Prostate gland (tissue), 2 donors: ENCODE results near the gene SGSM2. TPM values are rescaled to one million over a fixed set of nuclear protein-coding genes. Genes with fewer than 3 reads are reported as not detected.

Experiments
- DNase-seq: peaks from one replicate; pipeline ENCODE4 v3.0.0-alpha.2; 2019; ENCODE audit warnings: low spot score
- H3K27ac ChIP-seq, 2 donors: fragments of 200-600 bp; sonication (generic); 2 replicates each; pipeline ENCODE4 v1.5.1; 2017 to 2019
- H3K27me3 ChIP-seq: fragments of 200-600 bp; sonication (generic); replicated peaks from 2 replicates; pipeline ENCODE4 v1.5.1; 2019; ENCODE audit not compliant: insufficient read depth
- H3K36me3 ChIP-seq, 2 donors: fragments of 200-600 bp; sonication (generic); 1 replicate in 1 of 2; 2 replicates in 1 of 2; pipeline versions ENCODE4 v1.5.1 to v1.8.1; 2017 to 2019
- H3K4me1 ChIP-seq: fragments of 200-600 bp; sonication (generic); replicated peaks from 2 replicates; pipeline ENCODE4 v1.5.1; 2019
- H3K4me3 ChIP-seq, 2 donors: fragments of 200-600 bp; sonication (generic); 2 replicates each; pipeline ENCODE4 v1.5.1; 2017 to 2019
- H3K9me3 ChIP-seq: fragments of 200-600 bp; sonication (generic); 2 replicates; pipeline ENCODE4 v1.5.1; 2017
- CTCF ChIP-seq, 4 experiments: fragments of 200-600 bp in 2 of 4; fragments of 450-650 bp in 2 of 4; sonication (generic) in 2 of 4; IDR thresholded peaks; 1 replicate in 3 of 4; 2 replicates in 1 of 4; pipeline ENCODE4 v1.5.1; 2016 to 2019; ENCODE audit warnings: antibody characterized with exemption in 4 of 4, mild to moderate bottlenecking in 2 of 4, moderate library complexity in 2 of 4
- POLR2A ChIP-seq: fragments of 450-650 bp; IDR thresholded peaks from one replicate; pipeline ENCODE4 v1.6.1; 2016; ENCODE audit warnings: antibody characterized with exemption, mild to moderate bottlenecking
- POLR2AphosphoS5 ChIP-seq: sonication (generic); formaldehyde crosslinking; IDR thresholded peaks from one replicate; pipeline ENCODE4 v1.6.1; 2017; ENCODE audit warnings: antibody characterized with exemption
- WGBS: methylation state at CpG from one replicate; pipeline ENCODE4 v1.1.5; 2018; 5-methylcytosine and 5-hydroxymethylcytosine counted together
- intact Hi-C: fragments of 100-400 bp; cut with DNase I; formaldehyde crosslinking; loops from one replicate; pipeline ENCODE4 v1.14.2; 2022
- small RNA-seq, 2 donors: library from RNA; depleted of rRNA; stranded (forward); fragments of <200 nt; gene quantifications; one replicate each; pipeline ENCODE3, GENCODE V24; 2016
- total RNA-seq, 2 donors: library from RNA; depleted of rRNA; stranded (reverse); fragments of >200 nt; gene quantifications; one replicate each; pipeline ENCODE4 v1.1.0, GENCODE V29; 2016

SGSM2 gene
- total RNA-seq, 2 donors from 2014 or later = 118 to 172 TPM

- no peak for DNase-seq
- no peaks in the 10 kb centered on the region for H3K4me1 ChIP-seq
- intact Hi-C loops = loop anchor here (10.0 kb wide), 2 partner anchors 277 to 587 kb away; no protein-coding TSS in a partner anchor
- WGBS = 94% methylated on average over 1 of the region's 1 CpG
- H3K4me3 ChIP-seq = no peak overlapping the region
- no peak overlapping the region for H3K27ac ChIP-seq
- no peak for TF ChIP-seq CTCF (IDR thresholded peaks at IDR 0.05)
- TF ChIP-seq POLR2A = no peak
- no peak for TF ChIP-seq POLR2AphosphoS5
- no peaks in the 10 kb centered on the region for H3K36me3 ChIP-seq
- no peaks in the 10 kb centered on the region for H3K27me3 ChIP-seq
- H3K9me3 ChIP-seq = no peaks in the 10 kb centered on the region
Observed at GRCh38 chr17:2427910-2428309, 90.6 kb downstream of the SGSM2 start.

Small RNAs within 50 kb of the gene (small RNA-seq; reads per million reads assigned to genes)
- 0 reads per million in 2 donors for gene AC006435.3
- 0 reads per million in 2 donors for gene AC006435.4
- 1,875 to 2,058 reads per million in 2 donors for gene SNORD91A
- 296 to 325 reads per million in 2 donors for gene SNORD91B

Other genes with a start within 250 kb of the SGSM2 start
- gene SMG6, start 33.7 kb upstream of the SGSM2 start, total RNA-seq = 10 to 100 TPM; 23.8 to 56.0 TPM
- gene SRR, start 33.6 kb upstream of the SGSM2 start, total RNA-seq = 10 to 100 TPM; 10.8 to 27.5 TPM
- 10 to 100 TPM; 34.8 to 42.9 TPM for gene TSR1, start 1.0 kb upstream of the SGSM2 start, total RNA-seq
- gene MNT, start 63.6 kb downstream of the SGSM2 start, total RNA-seq = 10 to 100 TPM; 14.8 to 32.0 TPM
- 10 to 100 TPM; 46.6 to 47.9 TPM for gene METTL16, start 174.4 kb downstream of the SGSM2 start, total RNA-seq